Panc1 (cell line): ENCODE measurements around the gene PROM1. TPM values are rescaled to one million over a fixed set of nuclear protein-coding genes. Genes with fewer than 3 reads are reported as not detected.
A peak's percentile ranks its signal among the peaks of the same experiment; 100 is the strongest.

Experiments used
- ATAC-seq: fragments of 200-7000 bp; cut with Tn5 transposase; 2 replicates; pipeline ENCODE4 v1.9.1; 2020; ENCODE audit warnings: mild to moderate bottlenecking, moderate library complexity
- BruUV-seq: library from RNA; stranded (reverse); fragments of 400-500 nt; replicated peaks from 2 replicates; lab custom pipeline; 2021; lab: Mats Ljungman, UMichigan
- CTCF ChIA-PET: fragments of 300-600 bp; sonication (Branson Sonifier 250); formaldehyde crosslinking; loops from one replicate; lab custom pipeline; 2022; ENCODE audit warnings: antibody characterized with exemption; lab: Charles Lee
- POLR2A ChIA-PET: fragments of 300-600 bp; sonication (Branson Sonifier 250); formaldehyde crosslinking; loops from one replicate; lab custom pipeline; 2022; ENCODE audit warnings: antibody characterized with exemption; lab: Charles Lee
- DNase-seq: peaks from one replicate; pipeline ENCODE4 v3.0.0-alpha.2; 2010; ENCODE audit warnings: low read depth, low spot score
- H3K27ac ChIP-seq: 2 replicates; pipeline ENCODE4 v1.5.1; 2011; ENCODE audit warnings: mild to moderate bottlenecking, low read length, inconsistent platforms
- H3K27me3 ChIP-seq: fragments of 200-500 bp; sonication (Bioruptor generic); 2 replicates; pipeline ENCODE4 v1.6.0; 2014; ENCODE audit warnings: low read length, inconsistent platforms; ENCODE audit not compliant: control insufficient read depth, insufficient read depth
- H3K36me3 ChIP-seq: fragments of 200-500 bp; sonication (Bioruptor generic); 2 replicates; pipeline ENCODE4 v1.5.1; 2014; ENCODE audit warnings: inconsistent platforms, mild to moderate bottlenecking, low read length, moderate library complexity; ENCODE audit not compliant: control insufficient read depth, insufficient read depth
- H3K4me1 ChIP-seq: 2 replicates; pipeline ENCODE4 v1.5.1; 2011; ENCODE audit warnings: inconsistent platforms, mild to moderate bottlenecking, low read length, moderate library complexity; ENCODE audit not compliant: control insufficient read depth, insufficient read depth
- H3K4me3 ChIP-seq, 2 experiments: 2 replicates each; pipeline ENCODE4 v1.5.1; 2011 to 2012; ENCODE audit warnings: low read depth in 2 of 2, low read length in 2 of 2, mild to moderate bottlenecking in 2 of 2, inconsistent platforms in 1 of 2, moderate library complexity in 1 of 2
- H3K9me3 ChIP-seq: fragments of 200-500 bp; sonication (Bioruptor generic); 2 replicates; pipeline ENCODE4 v1.5.1; 2014; ENCODE audit warnings: low read depth, mild to moderate bottlenecking, inconsistent platforms, low read length, moderate library complexity; ENCODE audit not compliant: control insufficient read depth, insufficient read depth
- POLR2AphosphoS5 ChIP-seq: IDR thresholded peaks from 2 replicates; pipeline ENCODE4 v1.6.1; 2012; ENCODE audit warnings: mild to moderate bottlenecking, low read depth, low read length, moderate library complexity
- REST ChIP-seq, 2 experiments: IDR thresholded peaks; 2 replicates each; pipeline ENCODE4 v1.6.1; 2011 to 2012; ENCODE audit warnings: low read depth in 2 of 2, control low read depth in 1 of 2, low read length in 1 of 2, mild to moderate bottlenecking in 1 of 2, moderate library complexity in 1 of 2; ENCODE audit not compliant: insufficient read depth in 1 of 2
- SIN3A ChIP-seq: IDR thresholded peaks from 2 replicates; pipeline ENCODE4 v1.6.1; 2012; ENCODE audit warnings: low read depth, mild to moderate bottlenecking, low read length, moderate library complexity, borderline replicate concordance; ENCODE audit not compliant: insufficient read depth
- TCF7L2 ChIP-seq: IDR thresholded peaks from 2 replicates; pipeline ENCODE4 v1.6.1; 2011; ENCODE audit warnings: mild to moderate bottlenecking, low read depth, low read length, inconsistent platforms
- in situ Hi-C: cut with HindIII; loops from 2 replicates; pipeline ENCODE4 v1.10.0; 2016; ENCODE audit warnings: low sequenced_read_pairs, low pct_unique_long_range_greater_than_20kb
- intact Hi-C: fragments of 100-400 bp; cut with micrococcal nuclease; formaldehyde crosslinking; loops from one replicate; pipeline ENCODE4 v1.10.0; 2022; ENCODE audit not compliant: unreplicated experiment
- total RNA-seq: library from RNA; stranded (reverse); gene quantifications from one replicate; pipeline ENCODE4 v1.2.1, GENCODE V29; 2021; ENCODE audit not compliant: unreplicated experiment
- TF ChIP-seq, protein P1 (sequence below): fragments of 450-650 bp; IDR thresholded peaks from 2 replicates; pipeline ENCODE4 v1.5.1; 2017; ENCODE audit warnings: mild to moderate bottlenecking

The PROM1 gene
- total RNA-seq, 1 experiment from 2014 or later: 0.18 TPM

DNA sequence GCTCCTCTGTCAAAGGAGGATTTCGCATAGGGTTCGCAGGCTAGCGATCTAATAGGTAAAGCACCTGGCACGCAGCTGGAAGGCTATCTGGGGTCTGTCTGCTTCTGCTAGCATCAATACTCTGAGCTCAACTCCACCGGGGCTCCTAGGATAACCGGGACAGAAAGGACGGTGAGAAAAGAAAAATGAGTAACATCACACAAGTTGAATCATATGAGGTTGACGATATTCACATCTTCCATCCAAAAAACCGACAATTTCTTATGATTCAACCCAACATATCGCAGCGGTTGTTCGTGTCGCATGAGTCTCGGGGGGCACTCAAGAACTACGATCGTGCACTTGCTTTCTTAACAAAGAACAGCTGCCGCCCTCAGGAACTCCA is 1.8 kb downstream of the PROM1 start:
- no peak for ATAC-seq
- intact Hi-C loops (no loop called here), in situ Hi-C loops (no loop called here)
- H3K4me3 ChIP-seq: peak overlapping the region; percentile 12 to 31; a peak in 1 of 4 replicates
- H3K36me3 ChIP-seq: no peaks in the 10 kb centered on the region
- ChIA-PET POLR2A (no interaction called here), CTCF (no interaction called here)
- BruUV-seq: no TSS peak
- H3K4me1 ChIP-seq: no peaks in the 10 kb centered on the region
- peaks cover 15% of the 10 kb centered on the region for H3K27me3 ChIP-seq
- H3K27ac ChIP-seq: no peak overlapping the region
- H3K9me3 ChIP-seq: no peaks in the 10 kb centered on the region
- DNase-seq: no peak
- TF ChIP-seq, protein P1, sequence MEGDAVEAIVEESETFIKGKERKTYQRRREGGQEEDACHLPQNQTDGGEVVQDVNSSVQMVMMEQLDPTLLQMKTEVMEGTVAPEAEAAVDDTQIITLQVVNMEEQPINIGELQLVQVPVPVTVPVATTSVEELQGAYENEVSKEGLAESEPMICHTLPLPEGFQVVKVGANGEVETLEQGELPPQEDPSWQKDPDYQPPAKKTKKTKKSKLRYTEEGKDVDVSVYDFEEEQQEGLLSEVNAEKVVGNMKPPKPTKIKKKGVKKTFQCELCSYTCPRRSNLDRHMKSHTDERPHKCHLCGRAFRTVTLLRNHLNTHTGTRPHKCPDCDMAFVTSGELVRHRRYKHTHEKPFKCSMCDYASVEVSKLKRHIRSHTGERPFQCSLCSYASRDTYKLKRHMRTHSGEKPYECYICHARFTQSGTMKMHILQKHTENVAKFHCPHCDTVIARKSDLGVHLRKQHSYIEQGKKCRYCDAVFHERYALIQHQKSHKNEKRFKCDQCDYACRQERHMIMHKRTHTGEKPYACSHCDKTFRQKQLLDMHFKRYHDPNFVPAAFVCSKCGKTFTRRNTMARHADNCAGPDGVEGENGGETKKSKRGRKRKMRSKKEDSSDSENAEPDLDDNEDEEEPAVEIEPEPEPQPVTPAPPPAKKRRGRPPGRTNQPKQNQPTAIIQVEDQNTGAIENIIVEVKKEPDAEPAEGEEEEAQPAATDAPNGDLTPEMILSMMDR: no peak
- no peak for TF ChIP-seq SIN3A
- no peak for TF ChIP-seq TCF7L2
- no peak for TF ChIP-seq POLR2AphosphoS5
- no peak for TF ChIP-seq REST (IDR thresholded peaks at IDR 0.05; ENCODE audit: insufficient read depth in 1 of 2, low read depth in 2 of 2, low read length in 1 of 2)

DNA sequence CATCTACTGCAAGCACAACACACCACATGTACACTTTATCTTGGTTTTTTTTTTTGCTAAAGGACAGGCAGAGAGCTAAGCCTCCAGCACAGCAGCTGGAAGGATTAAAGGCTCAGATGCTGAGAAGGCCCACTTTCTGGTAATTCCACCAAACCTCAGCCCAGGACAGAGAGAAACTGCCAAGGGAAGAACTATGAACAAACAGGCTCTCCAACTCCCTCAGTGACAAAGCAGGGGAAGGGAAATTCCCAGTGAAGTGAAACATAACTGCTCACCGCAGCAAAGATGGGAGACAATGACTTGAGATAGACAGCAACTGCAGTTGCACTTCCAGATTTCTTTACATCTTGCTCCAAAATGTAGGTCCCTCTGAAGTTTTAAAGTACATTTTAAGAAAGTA is 4.8 kb downstream of the PROM1 start:
- Histone ChIP-seq H3K36me3 (no peaks in the 10 kb centered on the region), H3K9me3 (no peaks in the 10 kb centered on the region), H3K4me1 (no peaks in the 10 kb centered on the region), H3K4me3 (no peak overlapping the region), H3K27me3 (peaks cover 9% of the 10 kb centered on the region), H3K27ac (no peak overlapping the region)
- intact Hi-C loops: no loop called here
- DNase-seq (no peak), ATAC-seq (no peak)
- ChIA-PET CTCF (no interaction called here), POLR2A (interaction anchor here (0.6 kb wide), 1 partner anchor 204 kb away, joined by 3 read pairs; no protein-coding TSS in a partner anchor)
- in situ Hi-C loops: no loop called here
- no peak for TF ChIP-seq POLR2AphosphoS5
- TF ChIP-seq REST (IDR thresholded peaks at IDR 0.05; ENCODE audit: insufficient read depth in 1 of 2, low read depth in 2 of 2, low read length in 1 of 2): no peak
- no peak for TF ChIP-seq TCF7L2
- TF ChIP-seq, protein P1: no peak
- no peak for TF ChIP-seq SIN3A
- no TSS peak for BruUV-seq
